ENCODE measurements around the gene NUTM2G.
"Not testable (repeated sequence)": the region's sequence is repeated elsewhere in the genome, so short reads cannot be mapped to it uniquely, and the experiment has no call there.

Gene NUTM2G

GRCh38 chr9:96928543-96928942, at the start of gene NUTM2G:
NUTM2G (plus strand) TSS chr9:96928843; CDS start chr9:96929025, 182 bp downstream.
- DNase-seq, result not testable (repeated sequence)

- no peak for DNase-seq
Measured at GRCh38 chr9:96883922-96884321, 44.7 kb upstream of the NUTM2G start.

- no peak for DNase-seq
Measured at GRCh38 chr9:96884443-96884842, 44.2 kb upstream of the NUTM2G start.

GRCh38 chr9:96885424-96885823, 43.2 kb upstream of the NUTM2G start:
- no peak for DNase-seq

- no peak for DNase-seq
Measured at GRCh38 chr9:96888591-96888990, 40.1 kb upstream of the NUTM2G start.

GRCh38 chr9:96892131-96892530, 36.5 kb upstream of the NUTM2G start:
- DNase-seq, result no peak

GRCh38 chr9:96900010-96900409, 28.6 kb upstream of the NUTM2G start:
- DNase-seq, result not testable (repeated sequence)

GRCh38 chr9:96904947-96905722, 23.5 kb upstream of the NUTM2G start:
- DNase-seq, result not testable (repeated sequence)

GRCh38 chr9:96908479-96908878, 20.2 kb upstream of the NUTM2G start:
- not testable (repeated sequence) for DNase-seq

GRCh38 chr9:96915539-96915938, 13.1 kb upstream of the NUTM2G start:
- not testable (repeated sequence) for DNase-seq

- DNase-seq, result not testable (repeated sequence)
Measured at GRCh38 chr9:96916531-96916930, 12.1 kb upstream of the NUTM2G start.

GRCh38 chr9:96918550-96918949, 10.1 kb upstream of the NUTM2G start:
- not testable (repeated sequence) for DNase-seq

- not testable (repeated sequence) for DNase-seq
Measured at GRCh38 chr9:96920803-96921202, 7.8 kb upstream of the NUTM2G start.

- DNase-seq, result not testable (repeated sequence)
Measured at GRCh38 chr9:96925587-96925986, 3.1 kb upstream of the NUTM2G start.

- DNase-seq, result not testable (repeated sequence)
Measured at GRCh38 chr9:96931665-96932064, 3.0 kb downstream of the NUTM2G start.

- not testable (repeated sequence) for DNase-seq
Measured at GRCh38 chr9:96934097-96934496, 5.5 kb downstream of the NUTM2G start.

- DNase-seq, result not testable (repeated sequence)
Measured at GRCh38 chr9:96934706-96935105, 6.1 kb downstream of the NUTM2G start.

- DNase-seq, result not testable (repeated sequence)
Measured at GRCh38 chr9:96935401-96935800, 6.8 kb downstream of the NUTM2G start.

- DNase-seq, result not testable (repeated sequence)
Measured at GRCh38 chr9:96937442-96937841, 8.8 kb downstream of the NUTM2G start.

- DNase-seq, result not testable (repeated sequence)
Measured at GRCh38 chr9:96938957-96939665, 10.5 kb downstream of the NUTM2G start.

- DNase-seq, result not testable (repeated sequence)
Measured at GRCh38 chr9:96940982-96941381, 12.3 kb downstream of the NUTM2G start.

- DNase-seq, result not testable (repeated sequence)
Measured at GRCh38 chr9:96941628-96942027, 13.0 kb downstream of the NUTM2G start.

- not testable (repeated sequence) for DNase-seq
Measured at GRCh38 chr9:96942181-96942580, 13.5 kb downstream of the NUTM2G start.

GRCh38 chr9:96949346-96949745, 20.7 kb downstream of the NUTM2G start:
- not testable (repeated sequence) for DNase-seq

Data from NCI-H774 (cell line).